Measurements from ENCODE around the gene OAS2.

OAS2 gene

GRCh38 chr12:113006206-113006605 lies 27.9 kb downstream of the OAS2 start:
- Histone ChIP-seq H3F3A (ENCODE audit: insufficient read depth, low read length) (no peaks in the 10 kb centered on the region), H3K4me3 (ENCODE audit: low read depth, low read length, poor library complexity, severe bottlenecking) (no peak overlapping the region), H3K79me2 (ENCODE audit: insufficient read depth, low read length) (no peaks in the 10 kb centered on the region), H3K27ac (ENCODE audit: low read depth, low read length, poor library complexity, severe bottlenecking) (no peak overlapping the region), H3K27me3 (ENCODE audit: insufficient read depth, low read length) (no peaks in the 10 kb centered on the region), H3K4me1 (ENCODE audit: insufficient read depth, low read length, severe bottlenecking) (no peaks in the 10 kb centered on the region), H4K20me1 (ENCODE audit: insufficient read depth, low read length) (no peaks in the 10 kb centered on the region), H2AFZ (ENCODE audit: low read length) (no peak overlapping the region), H3K9me3 (ENCODE audit: low read length) (no peaks in the 10 kb centered on the region), H3K4me2 (ENCODE audit: low read length) (no peak overlapping the region), H3K9me2 (ENCODE audit: low read depth, low read length) (no peaks in the 10 kb centered on the region), H3K9ac (ENCODE audit: low read length) (no peak overlapping the region), H3K36me3 (ENCODE audit: insufficient read depth, low read length) (no peaks in the 10 kb centered on the region; the same call in 1 of the 2 replicates)
- TF ChIP-seq EZH2 (IDR thresholded peaks at IDR 0.05; ENCODE audit: borderline replicate concordance, low read length) (no peak), CTCF (IDR thresholded peaks at IDR 0.05; ENCODE audit: low read length) (no peak)

- Histone ChIP-seq H3K27me3 (ENCODE audit: insufficient read depth, low read length) (no peaks in the 10 kb centered on the region), H3K79me2 (ENCODE audit: insufficient read depth, low read length) (no peaks in the 10 kb centered on the region), H3K36me3 (ENCODE audit: insufficient read depth, low read length) (no peaks in the 10 kb centered on the region; the same call in 1 of the 2 replicates), H2AFZ (ENCODE audit: low read length) (no peak overlapping the region), H3K4me1 (ENCODE audit: insufficient read depth, low read length, severe bottlenecking) (no peaks in the 10 kb centered on the region), H3K9ac (ENCODE audit: low read length) (no peak overlapping the region), H3K9me2 (ENCODE audit: low read depth, low read length) (no peaks in the 10 kb centered on the region), H3F3A (ENCODE audit: insufficient read depth, low read length) (no peaks in the 10 kb centered on the region), H3K27ac (ENCODE audit: low read depth, low read length, poor library complexity, severe bottlenecking) (no peak overlapping the region), H3K9me3 (ENCODE audit: low read length) (no peaks in the 10 kb centered on the region; the same call in 1 of the 2 replicates), H4K20me1 (ENCODE audit: insufficient read depth, low read length) (no peaks in the 10 kb centered on the region), H3K4me2 (ENCODE audit: low read length) (no peak overlapping the region), H3K4me3 (ENCODE audit: low read depth, low read length, poor library complexity, severe bottlenecking) (no peak overlapping the region)
- no peak for TF ChIP-seq EZH2 (IDR thresholded peaks at IDR 0.05; ENCODE audit: borderline replicate concordance, low read length)
- TF ChIP-seq CTCF (IDR thresholded peaks at IDR 0.05; ENCODE audit: low read length), result no peak
Measured at GRCh38 chr12:113006641-113007040, 28.3 kb downstream of the OAS2 start.

GRCh38 chr12:113007166-113007565 lies 28.8 kb downstream of the OAS2 start:
- Histone ChIP-seq H3K9me3 (ENCODE audit: low read length) (no peaks in the 10 kb centered on the region; the same call in 1 of the 2 replicates), H3K27me3 (ENCODE audit: insufficient read depth, low read length) (no peaks in the 10 kb centered on the region), H3K27ac (ENCODE audit: low read depth, low read length, poor library complexity, severe bottlenecking) (no peak overlapping the region), H3K9ac (ENCODE audit: low read length) (no peak overlapping the region), H3K4me3 (ENCODE audit: low read depth, low read length, poor library complexity, severe bottlenecking) (no peak overlapping the region), H3K79me2 (ENCODE audit: insufficient read depth, low read length) (no peaks in the 10 kb centered on the region), H3K4me2 (ENCODE audit: low read length) (no peak overlapping the region), H3K36me3 (ENCODE audit: insufficient read depth, low read length) (no peaks in the 10 kb centered on the region; the same call in 1 of the 2 replicates), H3F3A (ENCODE audit: insufficient read depth, low read length) (no peaks in the 10 kb centered on the region), H3K9me2 (ENCODE audit: low read depth, low read length) (no peaks in the 10 kb centered on the region), H2AFZ (ENCODE audit: low read length) (no peak overlapping the region), H3K4me1 (ENCODE audit: insufficient read depth, low read length, severe bottlenecking) (no peaks in the 10 kb centered on the region), H4K20me1 (ENCODE audit: insufficient read depth, low read length) (no peaks in the 10 kb centered on the region)
- TF ChIP-seq CTCF (IDR thresholded peaks at IDR 0.05; ENCODE audit: low read length) (no peak), EZH2 (IDR thresholded peaks at IDR 0.05; ENCODE audit: borderline replicate concordance, low read length) (no peak)

Measured in OCI-LY1 (cell line).